K562 (cell line): Measurements from ENCODE around the gene OR13G1. TPM values are rescaled to one million over a fixed set of nuclear protein-coding genes. Genes with fewer than 3 reads are reported as not detected.

Experiments
- ATAC-seq: fragments of 200-7000 bp; cut with Tn5 transposase; 3 replicates; pipeline ENCODE4 v1.9.1; 2020; ENCODE audit warnings: moderate library complexity
- BruUV-seq: library from RNA; stranded (reverse); fragments of 400-500 nt; replicated peaks from 2 replicates; lab custom pipeline; 2021; lab: Mats Ljungman, UMichigan
- CTCF ChIA-PET: fragments of 300-600 bp; formaldehyde crosslinking; extraction: SDS; loops from one replicate; lab custom pipeline; 2021; ENCODE audit warnings: low intra/inter-chr PET ratio; lab: Yijun Ruan, JAX
- POLR2A ChIA-PET: fragments of 300-600, 350-650 bp; sonication (Branson Sonifier 250); formaldehyde crosslinking; extraction: SDS; loops from one replicate; lab custom pipeline; 2021; ENCODE audit warnings: antibody characterized with exemption, inconsistent platforms; lab: Yijun Ruan, JAX
- DNase-seq, 4 experiments: peaks; one replicate each; pipeline versions ENCODE4 v3.0.0 to v3.0.0-alpha.2; 2011 to 2018; ENCODE audit warnings: low spot score in 3 of 4, mixed read lengths in 3 of 4; ENCODE audit errors: extremely low read depth in 1 of 4
- FAIRE-seq: peaks from 2 replicates; lab custom pipeline; 2011; peaks lifted over from hg19 to GRCh38; lab: Jason Lieb, UNC
- H2AFZ ChIP-seq: 2 replicates; pipeline ENCODE4 v1.6.0; 2011; ENCODE audit warnings: low read depth, low read length, control low read depth, inconsistent platforms
- H3K27ac ChIP-seq: fragments of 200-600 bp; 3 replicates; pipeline ENCODE4 v1.8.0; 2011; ENCODE audit warnings: low read depth, mild to moderate bottlenecking, control low read depth, inconsistent platforms, low read length, moderate library complexity, mixed read lengths; ENCODE audit errors: extremely low read depth
- H3K27me3 ChIP-seq, 2 experiments: fragments of 300-600 bp in 1 of 2; 2 replicates in 1 of 2; 3 replicates in 1 of 2; pipeline versions ENCODE4 v1.6.0 to v1.8.0; 2011; ENCODE audit warnings: inconsistent platforms in 2 of 2, low read length in 2 of 2, mild to moderate bottlenecking in 1 of 2, mixed read lengths in 1 of 2, moderate library complexity in 1 of 2; ENCODE audit not compliant: control insufficient read depth in 2 of 2, insufficient read depth in 2 of 2
- H3K36me3 ChIP-seq: fragments of 300-600 bp; 3 replicates; pipeline ENCODE4 v1.8.0; 2011; ENCODE audit warnings: mild to moderate bottlenecking, low read length, inconsistent platforms; ENCODE audit not compliant: control insufficient read depth, insufficient read depth
- H3K4me1 ChIP-seq, 2 experiments: fragments of 200-600 bp in 1 of 2; replicated peaks in 1 of 2; 2 replicates in 1 of 2; 3 replicates in 1 of 2; pipeline versions ENCODE4 v1.5.1 to v1.8.0; 2011; ENCODE audit warnings: inconsistent platforms in 2 of 2, low read length in 2 of 2, mild to moderate bottlenecking in 1 of 2, mixed read lengths in 1 of 2, moderate library complexity in 1 of 2; ENCODE audit not compliant: control insufficient read depth in 2 of 2, insufficient read depth in 2 of 2
- H3K4me2 ChIP-seq: 2 replicates; pipeline ENCODE4 v1.6.1; 2011; ENCODE audit warnings: low read length, control low read depth, inconsistent platforms, mixed read lengths; ENCODE audit not compliant: insufficient read depth
- H3K4me3 ChIP-seq: fragments of 200-600 bp; sonication (generic), shearing (Covaris generic); 2 replicates; pipeline ENCODE4 v1.5.1; 2016; ENCODE audit warnings: control low read depth, inconsistent platforms
- H3K79me2 ChIP-seq: fragments of 200-600 bp; 3 replicates; pipeline ENCODE4 v1.8.0; 2011; ENCODE audit warnings: low read length, inconsistent platforms; ENCODE audit not compliant: control insufficient read depth, insufficient read depth
- H3K9ac ChIP-seq, 2 experiments: 2 replicates each; pipeline versions ENCODE4 v1.6.0 to v1.6.1; 2011; ENCODE audit warnings: low read depth in 2 of 2, low read length in 2 of 2, control low read depth in 1 of 2, inconsistent platforms in 1 of 2, mild to moderate bottlenecking in 1 of 2, mixed read lengths in 1 of 2; ENCODE audit not compliant: insufficient read depth in 1 of 2
- H3K9me1 ChIP-seq: one replicate; pipeline ENCODE4 v1.6.0; 2011; ENCODE audit warnings: inconsistent platforms, mild to moderate bottlenecking, low read length, moderate library complexity; ENCODE audit not compliant: control insufficient read depth, insufficient read depth
- H3K9me3 ChIP-seq: replicated peaks from 2 replicates; pipeline ENCODE4 v1.5.1; 2011; ENCODE audit warnings: low read depth, low read length, inconsistent platforms; ENCODE audit not compliant: control insufficient read depth, insufficient read depth
- H4K20me1 ChIP-seq: replicated peaks from 2 replicates; pipeline ENCODE4 v1.6.1; 2011; ENCODE audit warnings: low read length, inconsistent platforms, mixed read lengths; ENCODE audit not compliant: control insufficient read depth, insufficient read depth
- C11orf30 ChIP-seq: fragments of 450-650 bp; IDR thresholded peaks from 2 replicates; pipeline ENCODE4 v1.6.1; 2016; ENCODE audit warnings: low read depth, mild to moderate bottlenecking
- ELK3 ChIP-seq: fragments of 450-650 bp; formaldehyde crosslinking; IDR thresholded peaks from 2 replicates; pipeline ENCODE4 v1.4.0; 2020; ENCODE audit warnings: mild to moderate bottlenecking
- KDM5B ChIP-seq: fragments of 200-600 bp; sonication (generic); IDR thresholded peaks from 2 replicates; pipeline ENCODE4 v1.6.1; 2012; ENCODE audit warnings: low read depth, mild to moderate bottlenecking, moderate library complexity, low read length, control low read depth, inconsistent platforms; ENCODE audit not compliant: insufficient replicate concordance
- KHSRP ChIP-seq: fragments of 450-650 bp; IDR thresholded peaks from 2 replicates; pipeline ENCODE4 v1.6.1; 2017
- NRF1 ChIP-seq, 2 experiments: fragments of 450-650 bp; IDR thresholded peaks in 1 of 2; conservative IDR thresholded peaks in 1 of 2; 2 replicates each; pipeline ENCODE4 v1.6.1; 2014; ENCODE audit warnings: mild to moderate bottlenecking in 2 of 2
- PTTG1 ChIP-seq: fragments of 450-650 bp; IDR thresholded peaks from 2 replicates; pipeline ENCODE4 v1.6.1; 2016; ENCODE audit warnings: low read depth, mild to moderate bottlenecking, missing genetic modification characterization, missing compliant biosample characterization
- RAD21 ChIP-seq, 2 experiments: fragments of 250-450 bp in 1 of 2; fragments of 450-650 bp in 1 of 2; sonication (Bioruptor Pico) in 1 of 2; formaldehyde crosslinking in 1 of 2; IDR thresholded peaks in 1 of 2; conservative IDR thresholded peaks in 1 of 2; 2 replicates each; pipeline versions ENCODE4 v1.4.0 to v1.8.0; 2020 to 2022; ENCODE audit warnings: mild to moderate bottlenecking in 2 of 2, moderate library complexity in 1 of 2
- RFX1 ChIP-seq: fragments of 450-650 bp; IDR thresholded peaks from 2 replicates; pipeline ENCODE4 v1.6.1; 2016; ENCODE audit warnings: mild to moderate bottlenecking, moderate library complexity
- TFAM ChIP-seq: fragments of 250-450 bp; sonication (Bioruptor Pico); conservative IDR thresholded peaks from 2 replicates; pipeline ENCODE4 v1.5.0; 2021; ENCODE audit warnings: mild to moderate bottlenecking, moderate library complexity
- ZBTB33 ChIP-seq: sonication (generic); formaldehyde crosslinking; IDR thresholded peaks from 2 replicates; pipeline ENCODE4 v1.8.1; 2023; ENCODE audit warnings: mild to moderate bottlenecking, missing genetic modification reagents
- ZBTB7A ChIP-seq: IDR thresholded peaks from 2 replicates; pipeline ENCODE4 v1.6.1; 2011; ENCODE audit warnings: low read depth, mild to moderate bottlenecking, low read length, moderate library complexity, borderline replicate concordance; ENCODE audit not compliant: control insufficient read depth
- ZNF282 ChIP-seq: sonication (generic); formaldehyde crosslinking; IDR thresholded peaks from 2 replicates; pipeline ENCODE4 v1.8.1; 2023; ENCODE audit warnings: missing genetic modification reagents
- WGBS: fragments of 100-300 bp; shearing (Covaris generic); methylation state at CpG from one replicate; pipeline ENCODE4 v1.1.6; 2016; ENCODE audit warnings: low coverage, mixed read lengths; ENCODE audit not compliant: insufficient coverage; ENCODE audit errors: missing lambda C conversion rate; 5-methylcytosine and 5-hydroxymethylcytosine counted together
- in situ Hi-C: fragments of 300-500 bp; cut with MboI; formaldehyde crosslinking; loops from 4 replicates; pipeline ENCODE4 v1.15.0; 2018; ENCODE audit warnings: inconsistent platforms, mixed read lengths
- intact Hi-C: fragments of 100-400 bp; cut with micrococcal nuclease; formaldehyde crosslinking; loops from 2 replicates; pipeline ENCODE4 v1.14.2; 2022
- polyA plus RNA-seq, 8 experiments: library from polyadenylated mRNA; depleted of rRNA in 4 of 8; stranded (reverse) in 5 of 8; unstranded in 3 of 8; fragments of >200 nt; fragmentation: Nextera tagmentation in 2 of 8; fragmentation: Illumina TruSeq in 1 of 8; extraction: Ambion mirVana in 2 of 8; extraction: Trizol in 1 of 8; gene quantifications; 2 replicates each; pipeline versions ENCODE4 v1.2.1 to v1.2.3, GENCODE V29; 2011 to 2014; ENCODE audit warnings: inconsistent platforms in 1 of 8, missing spikeins in 1 of 8
- total RNA-seq, 7 experiments: library from RNA; depleted of rRNA in 6 of 7; stranded (reverse); fragments of >200 nt in 6 of 7; fragmentation: Illumina TruSeq in 2 of 7; extraction: Trizol in 2 of 7; gene quantifications; 2 replicates each; pipeline versions ENCODE4 v1.2.1 to v1.2.3, GENCODE V29; 2011 to 2021; ENCODE audit warnings: low replicate concordance in 1 of 7

OR13G1 gene
- total and polyA plus RNA-seq, 9 of the 15 experiments (the other 6 are each of a cell fraction or from before 2014, with no cell fraction given), result not detected

- BruUV-seq, result no TSS peak
- Histone ChIP-seq H3K4me3 (no peak overlapping the region), H3K4me2 (no peak overlapping the region), H3K36me3 (no peaks in the 10 kb centered on the region), H3K27me3 (no peaks in the 10 kb centered on the region), H3K4me1 (no peaks in the 10 kb centered on the region), H3K9me1 (no peaks in the 10 kb centered on the region), H3K9ac (no peak overlapping the region), H3K9me3 (no peaks in the 10 kb centered on the region), H4K20me1 (no peaks in the 10 kb centered on the region), H3K79me2 (no peaks in the 10 kb centered on the region), H2AFZ (no peak overlapping the region), H3K27ac (no peak overlapping the region)
- DNase-seq (no peak), FAIRE-seq (no peak), ATAC-seq (no peak)
- POLR2A ChIA-PET, result no interaction called here
- in situ Hi-C loops, result no loop called here
- no peak for TF ChIP-seq KDM5B
- no peak for TF ChIP-seq PTTG1 (tag)
- CTCF ChIA-PET, result no interaction called here
- intact Hi-C loops, result no loop called here
- under 1% methylated on average over 7 of the region's 7 CpGs for WGBS
Observed at GRCh38 chr1:247656221-247656875, 23.2 kb downstream of the OR13G1 start.

- ATAC-seq (no peak), FAIRE-seq (no peak)
- intact Hi-C loops, result no loop called here
Observed at GRCh38 chr1:247653040-247653439, 26.5 kb downstream of the OR13G1 start.

More at GRCh38 chr1:247653040-247653439, 26.5 kb downstream of the OR13G1 start:
- in situ Hi-C loops, result no loop called here
- ChIA-PET POLR2A (no interaction called here), CTCF (no interaction called here)
- no peak for TF ChIP-seq C11orf30
- TF ChIP-seq ZNF282 (CRISPR knock-in tag), result no peak
- TF ChIP-seq RAD21 (CRISPR knock-in tag; conservative IDR thresholded peaks at IDR 0.05 in 1 of 2, IDR thresholded peaks at IDR 0.05 in 1 of 2), result no peak
- no peak for TF ChIP-seq ELK3 (CRISPR knock-in tag)
- TF ChIP-seq TFAM (CRISPR knock-in tag), result no peak
- TF ChIP-seq NRF1 (conservative IDR thresholded peaks at IDR 0.05 in 1 of 2, IDR thresholded peaks at IDR 0.05 in 1 of 2), result no peak
- TF ChIP-seq ZBTB33 (CRISPR knock-in tag), result no peak
- no peak for TF ChIP-seq ZBTB7A
- no peak for TF ChIP-seq RFX1
- TF ChIP-seq KHSRP, result no peak
- H3K9me1 ChIP-seq, result no peaks in the 10 kb centered on the region
- no peak overlapping the region for H2AFZ ChIP-seq
- H3K79me2 ChIP-seq, result no peaks in the 10 kb centered on the region
- H3K4me3 ChIP-seq, result no peak overlapping the region
- no peak overlapping the region for H3K9ac ChIP-seq
- no peak overlapping the region for H3K4me2 ChIP-seq
- no TSS peak for BruUV-seq
- no peaks in the 10 kb centered on the region for H3K36me3 ChIP-seq
- no peaks in the 10 kb centered on the region for H3K27me3 ChIP-seq
- H4K20me1 ChIP-seq, result no peaks in the 10 kb centered on the region
- H3K27ac ChIP-seq, result no peak overlapping the region
- WGBS, result 0% methylated on average over 1 of the region's 1 CpG
- DNase-seq, result no peak
- H3K4me1 ChIP-seq, result no peaks in the 10 kb centered on the region
- H3K9me3 ChIP-seq, result no peaks in the 10 kb centered on the region
